ENCODE measurements around the gene RPL13.
A peak's percentile ranks its signal among the peaks of the same experiment; 100 is the strongest.
"Not testable (repeated sequence)": the region's sequence is repeated elsewhere in the genome, so short reads cannot be mapped to it uniquely, and the experiment has no call there.

The RPL13 gene

GRCh38 chr16:89563639-89564392 lies 3.3 kb downstream of the RPL13 start:
- DNase-seq = no peak

- no peak for DNase-seq
These were observed 4.2 kb downstream of the RPL13 start for GRCh38 chr16:89564476-89565255.

GRCh38 chr16:89565256-89565505 lies 4.7 kb downstream of the RPL13 start:
- DNase-seq = no peak

- DNase-seq = peak; percentile 32
These were observed 5.3 kb downstream of the RPL13 start for GRCh38 chr16:89565506-89566372.

- no peak for DNase-seq
These were observed 7.4 kb downstream of the RPL13 start for GRCh38 chr16:89567656-89568594.

- DNase-seq = no peak
These were observed 9.2 kb downstream of the RPL13 start for GRCh38 chr16:89569506-89570341.

- no peak for DNase-seq
These were observed 10.0 kb downstream of the RPL13 start for GRCh38 chr16:89570342-89570923.

GRCh38 chr16:89570983-89571598 lies 10.6 kb downstream of the RPL13 start:
- DNase-seq = not testable (repeated sequence)

GRCh38 chr16:89571636-89572035 lies 11.2 kb downstream of the RPL13 start:
- no peak for DNase-seq

GRCh38 chr16:89572073-89572484 lies 11.6 kb downstream of the RPL13 start:
- DNase-seq = no peak

- no peak for DNase-seq
These were observed 12.2 kb downstream of the RPL13 start for GRCh38 chr16:89572485-89573205.

- DNase-seq = no peak
These were observed 13.6 kb downstream of the RPL13 start for GRCh38 chr16:89573826-89574680.

GRCh38 chr16:89574681-89575246 lies 14.3 kb downstream of the RPL13 start:
- DNase-seq = peak; percentile 69

- no peak for DNase-seq
These were observed 15.0 kb downstream of the RPL13 start, which contains the start of gene CPNE7 for GRCh38 chr16:89575247-89576152. CPNE7 (plus strand) TSS chr16:89575758; CDS start chr16:89575898, 140 bp downstream.

- DNase-seq = no peak
These were observed 15.9 kb downstream of the RPL13 start for GRCh38 chr16:89576153-89577054.

Measured in fibroblast of skin of back (primary cell).